ENCODE results near the gene LGR6.

DNA sequence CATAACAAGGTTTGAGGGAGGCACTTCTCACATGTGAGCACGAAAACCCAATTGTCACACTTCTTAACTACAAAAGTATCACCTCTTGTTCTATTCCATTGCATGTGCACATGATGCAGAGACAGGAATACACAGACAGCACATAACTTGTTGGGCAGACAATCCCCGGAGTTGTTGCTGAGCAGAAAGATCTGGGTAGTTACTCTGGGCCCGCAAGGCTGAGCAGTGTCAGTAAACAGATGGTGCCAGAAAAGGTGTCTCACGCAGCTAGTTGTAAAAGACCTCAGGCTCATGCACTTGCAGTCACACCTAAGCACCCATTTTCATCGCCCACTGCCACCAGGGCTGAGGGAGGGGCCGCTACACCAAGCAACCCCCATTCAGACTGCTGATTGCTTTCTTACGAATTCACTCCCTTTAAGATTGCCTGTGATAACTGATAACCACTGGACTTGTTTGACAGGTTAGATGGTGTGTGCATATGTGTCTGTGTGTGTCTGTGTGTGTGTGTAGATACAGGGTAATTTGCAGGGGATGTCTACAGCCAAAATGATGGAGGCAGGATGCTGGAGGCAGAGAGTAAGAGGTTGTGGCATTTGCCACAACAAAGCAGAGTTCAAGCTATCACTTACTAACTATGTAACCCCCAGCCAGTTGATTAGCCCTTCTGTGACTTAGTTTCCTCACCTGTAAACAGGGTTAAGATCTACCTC lies 4.2 kb downstream of the LGR6 start:
- TF ChIP-seq, protein P1, sequence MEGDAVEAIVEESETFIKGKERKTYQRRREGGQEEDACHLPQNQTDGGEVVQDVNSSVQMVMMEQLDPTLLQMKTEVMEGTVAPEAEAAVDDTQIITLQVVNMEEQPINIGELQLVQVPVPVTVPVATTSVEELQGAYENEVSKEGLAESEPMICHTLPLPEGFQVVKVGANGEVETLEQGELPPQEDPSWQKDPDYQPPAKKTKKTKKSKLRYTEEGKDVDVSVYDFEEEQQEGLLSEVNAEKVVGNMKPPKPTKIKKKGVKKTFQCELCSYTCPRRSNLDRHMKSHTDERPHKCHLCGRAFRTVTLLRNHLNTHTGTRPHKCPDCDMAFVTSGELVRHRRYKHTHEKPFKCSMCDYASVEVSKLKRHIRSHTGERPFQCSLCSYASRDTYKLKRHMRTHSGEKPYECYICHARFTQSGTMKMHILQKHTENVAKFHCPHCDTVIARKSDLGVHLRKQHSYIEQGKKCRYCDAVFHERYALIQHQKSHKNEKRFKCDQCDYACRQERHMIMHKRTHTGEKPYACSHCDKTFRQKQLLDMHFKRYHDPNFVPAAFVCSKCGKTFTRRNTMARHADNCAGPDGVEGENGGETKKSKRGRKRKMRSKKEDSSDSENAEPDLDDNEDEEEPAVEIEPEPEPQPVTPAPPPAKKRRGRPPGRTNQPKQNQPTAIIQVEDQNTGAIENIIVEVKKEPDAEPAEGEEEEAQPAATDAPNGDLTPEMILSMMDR (IDR thresholded peaks at IDR 0.05), result no peak
- no peak for TF ChIP-seq POLR2A (IDR thresholded peaks at IDR 0.05)

Data from Peyer's patch (tissue), 4 donors.